HL-60/S4 treated with phorbol 12-myristate 13-acetate at 8.2 ng/mL for 4 days and 3 days (cell line): Measurements from ENCODE around the gene PLAAT4.
"Not testable (repeated sequence)": the region's sequence is repeated elsewhere in the genome, so short reads cannot be mapped to it uniquely, and the experiment has no call there.

ENCODE experiments used
- in situ Hi-C: fragments of 300-500 bp; cut with MboI; formaldehyde crosslinking; loops from 2 replicates; pipeline ENCODE4 v1.15.0; 2022; ENCODE audit warnings: low sequenced_read_pairs

The PLAAT4 gene

DNA sequence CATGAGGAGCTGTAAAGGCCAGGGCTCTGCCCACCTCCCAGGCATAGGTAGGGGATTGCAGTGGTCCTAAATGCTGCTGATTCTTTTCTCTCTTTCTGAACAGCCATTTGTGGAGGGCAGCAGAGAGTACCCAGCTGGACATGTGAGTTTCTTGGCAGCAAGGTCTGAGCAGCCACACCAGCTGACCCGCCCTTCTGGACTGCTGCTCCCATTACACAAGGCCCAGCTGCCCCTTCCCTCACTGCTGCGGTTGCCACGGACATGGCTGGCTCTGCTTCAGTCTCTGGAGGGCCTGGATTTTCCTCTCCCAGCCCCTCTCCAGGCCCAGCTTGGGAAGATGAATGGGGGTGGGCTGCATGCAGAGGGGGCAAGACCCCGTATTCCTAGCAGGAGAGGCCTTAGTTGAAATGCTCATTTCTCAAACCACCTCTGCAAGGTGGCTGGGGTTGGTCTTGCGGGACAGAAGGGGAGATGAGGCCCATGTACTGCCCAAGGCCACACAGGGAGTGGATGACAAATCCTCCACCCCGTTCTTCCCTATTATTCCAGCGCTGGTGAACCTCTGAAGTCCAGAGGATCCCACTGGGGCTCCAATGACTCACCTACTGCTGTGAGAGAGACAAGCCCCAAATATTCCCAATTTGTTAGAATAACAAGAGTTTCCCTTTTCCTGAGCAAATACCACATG lies 26.1 kb upstream of the PLAAT4 start:
- in situ Hi-C loops: no loop called here

GRCh38 chr11:63511048-63511748 lies 25.4 kb upstream of the PLAAT4 start:
- in situ Hi-C loops: no loop called here

DNA sequence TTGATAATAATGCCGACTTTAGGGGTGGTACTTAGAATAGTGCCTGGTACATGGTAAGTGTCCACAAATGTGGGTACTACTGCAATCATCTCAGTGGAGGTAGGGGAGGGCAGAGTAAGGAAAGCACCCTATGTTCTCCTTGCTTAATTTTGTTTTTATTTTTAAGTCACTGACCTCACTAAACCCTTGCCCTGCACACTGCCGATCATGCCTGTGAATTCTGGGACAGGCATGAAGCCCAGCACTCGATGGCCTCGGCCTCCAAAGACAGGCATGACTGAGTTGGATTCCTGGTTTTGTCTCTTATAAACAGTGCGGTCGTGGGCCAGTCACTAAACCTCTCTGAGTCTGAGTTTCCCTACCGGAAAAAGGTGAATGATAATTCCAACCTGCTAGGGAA lies 23.8 kb upstream of the PLAAT4 start:
- in situ Hi-C loops: no loop called here

DNA sequence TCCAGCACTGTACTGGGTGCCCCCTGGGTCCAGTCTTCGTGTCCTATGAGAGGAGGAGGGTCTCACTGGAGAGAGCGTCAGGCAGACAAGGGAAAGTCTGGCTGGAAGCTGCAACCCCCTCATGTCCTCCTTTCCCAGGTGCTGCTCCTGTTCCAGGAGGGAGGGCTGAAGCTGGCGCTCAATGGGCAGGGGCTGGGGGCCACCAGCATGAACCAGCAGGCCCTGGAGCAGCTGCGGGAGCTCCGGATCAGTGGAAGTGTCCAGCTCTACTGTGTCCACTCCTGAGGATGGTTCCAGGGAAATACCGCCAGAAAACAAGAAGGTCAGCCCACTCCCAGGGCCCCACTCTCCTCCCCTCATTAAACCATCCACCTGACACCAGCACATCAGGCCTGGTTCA lies 20.5 kb upstream of the PLAAT4 start:
- in situ Hi-C loops: no loop called here

- in situ Hi-C loops: no loop called here
Observed at GRCh38 chr11:63517156-63517555, 19.5 kb upstream of the PLAAT4 start.

GRCh38 chr11:63518548-63518947 lies 18.1 kb upstream of the PLAAT4 start:
- in situ Hi-C loops: no loop called here

DNA sequence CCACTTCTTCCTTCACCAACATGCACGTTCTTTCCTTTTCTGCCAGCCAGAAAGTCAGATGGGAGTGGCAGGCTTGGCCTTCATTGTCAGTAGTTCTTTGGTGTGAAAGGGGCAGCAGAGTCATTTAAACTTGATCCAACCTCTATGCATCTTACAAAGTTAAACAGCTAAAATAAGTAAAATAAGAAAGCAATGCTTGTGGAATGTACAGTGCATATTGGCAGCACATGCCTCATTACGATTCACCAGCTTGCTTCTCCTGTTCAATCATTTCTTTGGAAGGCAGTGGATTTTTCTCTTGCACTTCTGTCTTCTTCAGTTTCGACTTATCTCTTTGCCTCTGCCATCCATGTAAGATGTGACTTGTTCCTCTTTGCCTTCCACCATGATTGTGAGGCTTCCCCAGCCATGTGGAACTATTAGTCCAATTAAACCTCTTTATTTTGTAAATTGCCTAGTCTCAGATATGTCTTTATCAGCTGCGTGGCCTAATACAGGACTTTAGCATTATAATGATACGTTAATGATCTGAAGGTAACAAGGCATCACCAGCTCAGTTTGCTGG lies 15.9 kb upstream of the PLAAT4 start:
- in situ Hi-C loops: no loop called here

DNA sequence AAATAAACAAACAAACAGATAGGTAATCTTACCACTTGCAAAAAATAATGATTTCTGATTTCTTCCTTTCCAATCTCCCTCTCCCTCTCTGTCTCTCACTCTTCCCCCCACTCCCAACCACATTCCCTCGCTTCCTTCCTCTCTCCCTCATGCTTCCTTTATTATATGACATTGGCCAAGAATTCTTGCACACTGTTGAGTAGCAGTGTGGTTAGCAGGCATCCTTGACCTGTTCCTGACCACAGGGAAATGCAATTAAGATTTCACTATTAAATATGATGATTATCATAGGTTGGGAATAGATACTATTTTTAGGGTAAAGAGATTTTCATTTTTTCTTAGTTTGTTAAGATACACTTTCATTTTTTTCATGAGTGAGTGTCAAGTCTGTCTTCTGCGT lies 14.7 kb upstream of the PLAAT4 start:
- in situ Hi-C loops: no loop called here

GRCh38 chr11:63523151-63523550 lies 13.5 kb upstream of the PLAAT4 start:
- in situ Hi-C loops: no loop called here

- in situ Hi-C loops: no loop called here
Observed at GRCh38 chr11:63527667-63528066, 8.9 kb upstream of the PLAAT4 start.

- in situ Hi-C loops: not testable (repeated sequence)
Observed at GRCh38 chr11:63528156-63528555, 8.5 kb upstream of the PLAAT4 start.

DNA sequence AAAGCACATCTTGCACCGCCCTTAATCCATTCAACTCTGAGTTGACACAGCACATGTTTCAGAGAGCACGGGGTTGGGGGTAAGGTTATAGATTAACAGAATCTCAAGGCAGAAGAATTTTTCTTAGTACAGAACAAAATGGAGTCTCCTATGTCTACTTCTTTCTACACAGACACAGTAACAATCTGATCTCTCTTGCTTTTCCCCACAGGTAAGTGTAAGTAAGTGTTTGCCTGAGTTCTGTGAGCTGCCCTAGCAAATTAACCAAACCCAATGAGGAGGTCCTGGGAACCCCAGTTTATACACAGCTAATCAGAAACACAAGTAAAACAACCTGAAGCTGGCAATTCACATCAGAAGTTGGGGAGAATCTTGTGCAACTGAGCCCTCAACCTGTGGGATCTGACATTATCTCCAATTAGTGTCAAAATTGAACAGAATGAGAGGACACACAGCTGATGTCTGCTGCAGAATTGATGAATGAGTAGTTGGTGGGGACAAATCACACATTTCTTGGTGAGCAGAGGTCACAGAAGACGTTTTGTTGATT lies 7.8 kb upstream of the PLAAT4 start:
- in situ Hi-C loops: not testable (repeated sequence)

DNA sequence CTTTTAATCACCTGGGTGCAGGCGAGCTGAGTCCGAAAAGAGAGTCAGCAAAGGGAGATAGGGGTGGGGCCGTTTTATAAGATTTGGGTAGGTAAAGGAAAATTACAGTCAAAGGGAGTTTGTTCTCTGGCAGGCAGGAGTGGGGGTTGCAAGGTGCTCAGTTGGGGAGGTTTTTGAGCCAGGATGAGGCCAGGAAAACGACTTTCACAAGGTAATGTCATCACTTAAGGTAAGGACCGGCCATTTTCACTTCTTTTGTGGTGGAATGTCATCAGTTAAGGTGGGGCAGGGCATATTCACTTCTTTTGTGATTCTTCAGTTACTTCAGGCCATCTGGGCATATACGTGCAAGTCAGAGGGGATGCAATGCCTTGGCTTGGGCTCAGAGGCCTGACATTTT lies 7.2 kb upstream of the PLAAT4 start:
- in situ Hi-C loops: not testable (repeated sequence)

GRCh38 chr11:63530021-63530420 lies 6.6 kb upstream of the PLAAT4 start:
- in situ Hi-C loops: no loop called here

DNA sequence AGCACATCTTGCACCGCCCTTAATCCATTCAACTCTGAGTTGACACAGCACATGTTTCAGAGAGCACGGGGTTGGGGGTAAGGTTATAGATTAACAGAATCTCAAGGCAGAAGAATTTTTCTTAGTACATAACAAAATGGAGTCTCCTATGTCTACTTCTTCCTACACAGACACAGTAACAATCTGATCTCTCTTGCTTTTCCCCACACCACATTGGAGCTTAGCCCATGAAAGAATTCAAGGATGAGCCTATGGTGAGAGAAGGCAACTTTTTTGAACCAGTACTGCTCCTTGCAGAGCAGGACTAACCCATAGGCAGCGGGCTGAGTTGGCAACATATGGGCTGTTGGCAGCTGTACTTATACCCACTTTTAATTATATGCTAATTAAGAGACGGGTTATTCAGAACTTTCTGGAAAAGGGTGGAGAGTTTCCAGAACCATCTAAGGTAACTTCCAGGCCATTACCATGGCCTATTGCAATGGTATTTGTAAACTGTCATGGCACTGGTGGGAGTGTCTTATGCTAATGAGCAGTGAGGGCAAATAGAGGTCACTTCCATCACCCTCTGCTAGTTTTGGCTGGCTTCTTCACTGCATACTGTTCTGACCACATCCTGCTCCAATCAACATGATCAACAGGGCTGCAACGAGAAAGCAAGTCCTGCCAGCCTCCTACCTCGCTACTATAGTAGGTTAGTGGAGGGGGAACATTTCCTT lies 5.4 kb upstream of the PLAAT4 start:
- in situ Hi-C loops: not testable (repeated sequence)

DNA sequence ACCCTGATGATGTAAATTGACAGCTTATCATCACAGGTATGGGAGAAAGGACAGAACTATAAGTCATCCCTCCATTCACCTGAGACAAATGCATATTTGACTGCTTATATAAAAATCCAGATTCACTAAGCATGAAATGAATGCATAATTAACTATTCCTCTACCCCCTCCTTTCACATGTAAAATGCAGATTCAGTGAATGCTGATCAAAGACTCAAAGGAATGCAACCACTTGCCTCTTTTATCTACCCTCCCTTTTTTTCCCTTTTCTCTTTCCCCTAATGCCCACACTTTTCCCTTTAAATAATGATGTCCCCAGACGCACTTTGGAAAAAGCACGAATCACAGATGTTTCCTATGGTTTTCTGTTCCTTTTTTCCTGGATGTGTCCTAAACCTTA lies 4.5 kb upstream of the PLAAT4 start:
- in situ Hi-C loops: no loop called here

DNA sequence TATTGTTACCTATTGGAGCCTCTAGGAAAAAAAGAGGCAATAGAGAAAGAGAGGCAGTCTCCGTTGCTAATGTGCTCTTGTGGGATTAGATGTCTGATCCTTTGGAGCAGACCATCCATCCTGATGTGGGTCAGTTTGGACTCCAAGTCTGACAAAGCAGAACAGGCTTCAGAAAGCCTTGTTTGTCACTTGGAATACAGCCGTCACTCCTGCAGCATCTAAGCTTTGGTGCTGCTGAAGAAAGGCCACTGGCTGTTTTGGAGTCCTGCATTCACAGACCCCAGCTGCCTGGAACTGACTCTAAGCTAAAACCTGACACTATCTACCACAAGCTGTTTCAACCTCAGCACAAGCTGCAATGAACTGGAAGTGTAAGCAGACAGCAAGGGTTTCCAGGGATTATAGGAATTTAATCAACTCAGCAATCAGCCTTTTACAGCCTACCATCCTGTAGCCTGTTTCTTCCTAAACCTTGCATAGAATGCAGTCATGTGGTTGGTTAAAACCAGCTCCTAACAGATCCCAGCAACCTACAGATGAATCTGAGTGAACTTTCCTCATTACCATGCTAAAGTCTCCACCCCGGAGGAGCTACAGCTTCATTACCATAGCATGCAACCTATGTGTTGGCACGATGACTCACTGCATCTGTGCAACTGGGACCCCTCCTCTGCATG lies 3.7 kb upstream of the PLAAT4 start:
- in situ Hi-C loops: no loop called here

- in situ Hi-C loops: no loop called here
Observed at GRCh38 chr11:63534076-63534475, 2.5 kb upstream of the PLAAT4 start.

DNA sequence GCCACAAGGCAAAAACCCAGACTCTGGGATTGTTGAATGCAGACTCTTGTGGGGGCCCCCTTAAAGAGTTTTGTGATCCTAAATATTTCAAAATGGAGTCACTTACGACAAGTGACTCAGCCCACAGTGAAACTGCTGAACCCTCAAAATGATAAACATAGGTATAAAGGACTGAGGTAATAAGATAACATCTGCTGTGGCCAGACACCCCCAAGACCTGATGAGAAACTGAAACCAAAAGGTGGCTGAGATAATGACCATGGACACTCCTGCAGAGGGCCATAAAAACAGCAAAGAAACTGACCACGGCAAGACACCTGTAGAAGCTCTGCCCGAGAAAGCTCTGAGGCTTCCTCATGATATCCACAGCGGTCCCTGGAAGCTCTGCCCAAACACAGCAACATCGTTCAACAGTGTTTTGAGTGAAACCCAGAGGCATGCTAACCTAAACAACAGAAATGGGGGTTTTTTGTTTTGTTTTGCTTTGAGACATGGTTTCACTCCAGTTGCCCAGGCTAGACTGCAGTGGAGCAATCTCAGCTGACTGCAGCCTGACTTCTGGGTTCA lies 1.6 kb upstream of the PLAAT4 start:
- in situ Hi-C loops: no loop called here

- in situ Hi-C loops: no loop called here
Observed at GRCh38 chr11:63535734-63536133, 874 bp upstream of the PLAAT4 start.
